DOHH2 (cell line): ENCODE results near the gene RAN.

Experiments
- CTCF ChIP-seq: fragments of 200-600 bp; sonication (generic); IDR thresholded peaks from one replicate; pipeline ENCODE4 v1.5.1; 2014; ENCODE audit warnings: antibody characterized with exemption, mild to moderate bottlenecking, low read depth, low read length; ENCODE audit not compliant: poor library complexity, severe bottlenecking
- EZH2phosphoT487 ChIP-seq: fragments of 200-600 bp; sonication (generic); IDR thresholded peaks from 2 replicates; pipeline ENCODE4 v1.6.1; 2017; ENCODE audit warnings: borderline replicate concordance, mild to moderate bottlenecking, antibody characterized with exemption, low read length, moderate library complexity, mixed read lengths

- TF ChIP-seq CTCF (peak; percentile 61), EZH2phosphoT487 (no peak)
Observed at GRCh38 chr12:130870442-130871285, 1.2 kb upstream of the RAN start.
